GM12892 (cell line): ENCODE data around the gene PACSIN2.

Source experiments
- POLR2A ChIP-seq: IDR thresholded peaks from 2 replicates; pipeline ENCODE4 v1.6.1; 2011; ENCODE audit warnings: low read depth, low read length, control low read depth
- TAF1 ChIP-seq: IDR thresholded peaks from 2 replicates; pipeline ENCODE4 v1.6.1; 2011; ENCODE audit warnings: low read depth, mild to moderate bottlenecking, control low read depth, low read length, borderline replicate concordance

- TF ChIP-seq POLR2A = no peak
- TF ChIP-seq TAF1 = no peak
These were observed 20.6 kb downstream of the PACSIN2 start for GRCh38 chr22:42994276-42994916.
